Activated B cell treated with CpG ODN at 0.5 μM for 24 hours (primary cell): ENCODE results near the gene GTF3C5. TPM values are rescaled to one million over a fixed set of nuclear protein-coding genes. Genes with fewer than 3 reads are reported as not detected.

Source experiments
- ATAC-seq: fragments of 200-7000 bp; cut with Tn5 transposase; one replicate; pipeline ENCODE4 v1.10.0; 2021; ENCODE audit warnings: low read depth, mild to moderate bottlenecking, moderate library complexity
- CTCF ChIA-PET: fragments of 350-600 bp; sonication (Branson Sonifier 250); formaldehyde crosslinking; loops from one replicate; lab custom pipeline; 2021; ENCODE audit warnings: antibody characterized with exemption; lab: Charles Lee
- POLR2A ChIA-PET: fragments of 350-600 bp; sonication (Branson Sonifier 250); formaldehyde crosslinking; loops from one replicate; lab custom pipeline; 2021; ENCODE audit warnings: antibody characterized with exemption; lab: Charles Lee
- DNase-seq: peaks from one replicate; pipeline ENCODE4 v3.0.0; 2022
- H3K27ac Mint-ChIP-seq: one replicate; pipeline ENCODE4 v1.8.0; 2020; ENCODE audit warnings: mixed read lengths
- H3K27me3 Mint-ChIP-seq: one replicate; pipeline ENCODE4 v1.8.0; 2021; ENCODE audit warnings: mixed read lengths
- H3K36me3 Mint-ChIP-seq: one replicate; pipeline ENCODE4 v1.8.0; 2021; ENCODE audit warnings: low read depth, mixed read lengths
- H3K4me1 Mint-ChIP-seq: one replicate; pipeline ENCODE4 v1.8.0; 2021; ENCODE audit warnings: mixed read lengths
- H3K4me3 Mint-ChIP-seq: one replicate; pipeline ENCODE4 v1.8.0; 2020; ENCODE audit warnings: mild to moderate bottlenecking, mixed read lengths
- H3K9me3 Mint-ChIP-seq: one replicate; pipeline ENCODE4 v1.8.0; 2020; ENCODE audit warnings: mixed read lengths
- CTCF ChIP-seq: fragments of 200-600 bp; IDR thresholded peaks from one replicate; pipeline ENCODE4 v1.8.0; 2022; ENCODE audit warnings: antibody characterized with exemption, mild to moderate bottlenecking
- intact Hi-C: fragments of 100-400 bp; cut with micrococcal nuclease; formaldehyde crosslinking; loops from one replicate; pipeline ENCODE4 v1.15.1; 2024
- total RNA-seq: library from RNA; stranded (reverse); gene quantifications from 2 replicates; pipeline ENCODE4 v1.2.3, GENCODE V29; 2022

The GTF3C5 gene
- total RNA-seq, 1 donor from 2014 or later = 56.6 TPM

GRCh38 chr9:133044125-133044524 lies 13.3 kb downstream of the GTF3C5 start:
- Mint-ChIP-seq H3K36me3 (peaks cover 63% of the 10 kb centered on the region), H3K4me1 (no peaks in the 10 kb centered on the region), H3K9me3 (no peaks in the 10 kb centered on the region), H3K27me3 (no peaks in the 10 kb centered on the region), H3K4me3 (no peak overlapping the region), H3K27ac (no peak overlapping the region)
- intact Hi-C loops = no loop called here
- no peak for ATAC-seq
- TF ChIP-seq CTCF = no peak
- ChIA-PET CTCF (no interaction called here), POLR2A (no interaction called here)
- no peak for DNase-seq

- H3K9me3 Mint-ChIP-seq = no peaks in the 10 kb centered on the region
- DNase-seq (no peak), ATAC-seq (no peak)
- POLR2A ChIA-PET = no interaction called here
- TF ChIP-seq CTCF = no peak
- no peak overlapping the region for H3K27ac Mint-ChIP-seq
- peaks cover 69% of the 10 kb centered on the region for H3K36me3 Mint-ChIP-seq
- H3K27me3 Mint-ChIP-seq = no peaks in the 10 kb centered on the region
- CTCF ChIA-PET = no interaction called here
- intact Hi-C loops = no loop called here
- no peak overlapping the region for H3K4me3 Mint-ChIP-seq
- no peaks in the 10 kb centered on the region for H3K4me1 Mint-ChIP-seq
Observed at GRCh38 chr9:133044661-133045060, 13.9 kb downstream of the GTF3C5 start.

- ChIA-PET CTCF (interaction anchor here (1.2 kb wide), 1 partner anchor 15 kb away, joined by 3 read pairs; the partner anchor contains the start of gene GTF3C5), POLR2A (no interaction called here)
- ATAC-seq (no peak), DNase-seq (no peak)
- Mint-ChIP-seq H3K36me3 (peaks cover 74% of the 10 kb centered on the region), H3K4me1 (no peaks in the 10 kb centered on the region), H3K9me3 (no peaks in the 10 kb centered on the region), H3K27me3 (no peaks in the 10 kb centered on the region), H3K27ac (no peak overlapping the region), H3K4me3 (no peak overlapping the region)
- intact Hi-C loops = no loop called here
- no peak for TF ChIP-seq CTCF
Observed at GRCh38 chr9:133045132-133045531, 14.3 kb downstream of the GTF3C5 start.

- CTCF ChIA-PET = interaction anchor here (0.6 to 1.2 kb wide), 2 partner anchors 8 to 16 kb away, joined by 3 read pairs; partner anchors contain the start of gene GTF3C5
- no peak for TF ChIP-seq CTCF
Observed at GRCh38 chr9:133046196-133046899, 15.6 kb downstream of the GTF3C5 start.

GRCh38 chr9:133046900-133047295 lies 16.1 kb downstream of the GTF3C5 start:
- H3K36me3 Mint-ChIP-seq = peaks cover 81% of the 10 kb centered on the region
- TF ChIP-seq CTCF = no peak
- H3K27ac Mint-ChIP-seq = no peak overlapping the region
- DNase-seq (no peak), ATAC-seq (no peak)
- no peaks in the 10 kb centered on the region for H3K27me3 Mint-ChIP-seq
- ChIA-PET POLR2A (no interaction called here), CTCF (no interaction called here)
- H3K9me3 Mint-ChIP-seq = no peaks in the 10 kb centered on the region
- intact Hi-C loops = no loop called here
- H3K4me1 Mint-ChIP-seq = no peaks in the 10 kb centered on the region
- H3K4me3 Mint-ChIP-seq = no peak overlapping the region

More at GRCh38 chr9:133046196-133046899, 15.6 kb downstream of the GTF3C5 start:
- intact Hi-C loops = no loop called here
- Mint-ChIP-seq H3K9me3 (no peaks in the 10 kb centered on the region), H3K4me1 (no peaks in the 10 kb centered on the region), H3K27ac (no peak overlapping the region), H3K27me3 (no peaks in the 10 kb centered on the region), H3K4me3 (no peak overlapping the region), H3K36me3 (peaks cover 79% of the 10 kb centered on the region)
- POLR2A ChIA-PET = no interaction called here
- no peak for ATAC-seq
- no peak for DNase-seq
